ENCODE measurements around the gene S100A12.

Gene S100A12

DNA sequence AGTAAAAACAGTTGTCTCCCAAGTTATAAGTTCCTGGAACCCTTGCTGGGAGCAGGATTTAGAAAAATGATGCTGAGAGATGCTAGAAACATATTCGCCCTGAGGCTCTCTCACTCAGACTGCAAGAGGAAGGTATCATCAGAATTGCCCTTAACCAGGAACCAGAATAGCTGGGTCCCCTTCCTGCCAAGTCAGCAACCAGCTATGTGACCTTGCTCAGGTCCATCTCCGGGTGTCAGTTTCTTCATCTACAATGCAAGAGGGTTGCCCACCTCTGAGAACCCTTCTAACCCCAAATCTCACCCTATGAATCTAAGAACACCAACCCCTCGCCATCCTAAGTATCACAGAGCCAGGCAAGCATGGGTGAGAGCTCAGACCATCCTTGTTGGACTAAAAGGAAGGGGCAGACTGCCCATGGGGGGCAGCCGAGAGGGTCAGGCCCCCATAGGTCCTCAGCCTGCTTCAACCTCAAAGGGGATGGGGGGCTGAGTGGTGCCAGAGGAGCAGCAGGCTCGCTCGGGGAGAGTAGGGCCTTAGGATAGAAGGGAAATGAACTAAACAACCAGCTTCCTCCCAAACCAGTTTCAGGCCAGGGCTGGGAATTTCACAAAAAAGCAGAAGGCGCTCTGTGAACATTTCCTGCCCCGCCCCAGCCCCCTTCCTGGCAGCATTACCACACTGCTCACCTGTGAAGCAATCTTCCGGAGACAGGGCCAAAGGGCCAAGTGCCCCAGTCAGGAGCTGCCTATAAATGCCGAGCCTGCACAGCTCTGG is 18.2 kb downstream of the S100A12 start:
- no peak overlapping the region for H3K4me3 ChIP-seq (replicated peaks; ENCODE audit: low read depth, low read length)
- no peaks in the 10 kb centered on the region; the same call in none of the 2 replicates for H3K27me3 ChIP-seq (replicated peaks; ENCODE audit: control insufficient read depth, insufficient read depth, low read length)
- no peak for DNase-seq (ENCODE audit: extremely low read depth, insufficient read length)
- TF ChIP-seq, protein P1, sequence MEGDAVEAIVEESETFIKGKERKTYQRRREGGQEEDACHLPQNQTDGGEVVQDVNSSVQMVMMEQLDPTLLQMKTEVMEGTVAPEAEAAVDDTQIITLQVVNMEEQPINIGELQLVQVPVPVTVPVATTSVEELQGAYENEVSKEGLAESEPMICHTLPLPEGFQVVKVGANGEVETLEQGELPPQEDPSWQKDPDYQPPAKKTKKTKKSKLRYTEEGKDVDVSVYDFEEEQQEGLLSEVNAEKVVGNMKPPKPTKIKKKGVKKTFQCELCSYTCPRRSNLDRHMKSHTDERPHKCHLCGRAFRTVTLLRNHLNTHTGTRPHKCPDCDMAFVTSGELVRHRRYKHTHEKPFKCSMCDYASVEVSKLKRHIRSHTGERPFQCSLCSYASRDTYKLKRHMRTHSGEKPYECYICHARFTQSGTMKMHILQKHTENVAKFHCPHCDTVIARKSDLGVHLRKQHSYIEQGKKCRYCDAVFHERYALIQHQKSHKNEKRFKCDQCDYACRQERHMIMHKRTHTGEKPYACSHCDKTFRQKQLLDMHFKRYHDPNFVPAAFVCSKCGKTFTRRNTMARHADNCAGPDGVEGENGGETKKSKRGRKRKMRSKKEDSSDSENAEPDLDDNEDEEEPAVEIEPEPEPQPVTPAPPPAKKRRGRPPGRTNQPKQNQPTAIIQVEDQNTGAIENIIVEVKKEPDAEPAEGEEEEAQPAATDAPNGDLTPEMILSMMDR (IDR thresholded peaks at IDR 0.05; ENCODE audit: insufficient read depth, low read length, poor library complexity, severe bottlenecking), result no peak
- H3K36me3 ChIP-seq (ENCODE audit: control insufficient read depth, insufficient read depth, low read length), result no peaks in the 10 kb centered on the region

DNA sequence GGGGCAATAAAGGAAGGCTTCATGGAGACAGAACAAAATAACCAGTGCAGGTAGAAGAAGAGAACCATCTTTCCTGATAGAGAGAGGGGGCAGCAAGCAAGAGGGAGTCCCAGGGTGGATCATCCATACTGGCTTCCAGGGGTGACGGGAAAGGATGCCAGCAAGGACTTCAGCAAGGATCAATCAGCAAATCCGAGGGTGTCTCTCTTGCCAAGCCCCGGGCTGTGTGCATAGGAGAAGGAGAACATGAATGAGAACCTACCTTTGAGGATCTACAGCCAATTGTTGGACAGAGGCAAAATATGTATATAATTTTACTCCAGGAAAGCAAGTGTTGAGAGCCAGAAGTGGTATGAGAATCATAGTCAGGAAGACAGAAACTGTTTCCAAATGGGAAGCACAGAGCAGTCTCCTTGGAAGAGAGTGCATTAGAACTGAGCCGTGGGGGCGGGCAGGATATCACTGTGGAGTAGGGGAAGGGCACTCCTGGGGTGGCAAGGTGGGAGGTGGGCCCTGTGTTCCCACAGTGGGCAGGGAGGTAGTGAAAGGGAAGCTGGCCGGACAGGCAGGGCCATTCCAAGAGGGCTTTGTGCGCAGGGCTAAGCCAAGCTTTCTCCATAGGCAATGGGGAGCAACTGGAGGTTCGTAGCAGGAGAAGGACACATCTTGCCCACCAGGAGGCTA is 18.9 kb downstream of the S100A12 start:
- H3K36me3 ChIP-seq (ENCODE audit: control insufficient read depth, insufficient read depth, low read length), result no peaks in the 10 kb centered on the region
- H3K4me3 ChIP-seq (replicated peaks; ENCODE audit: low read depth, low read length), result no peak overlapping the region
- TF ChIP-seq, protein P1 (IDR thresholded peaks at IDR 0.05; ENCODE audit: insufficient read depth, low read length, poor library complexity, severe bottlenecking), result no peak
- no peak for DNase-seq (ENCODE audit: extremely low read depth, insufficient read length)
- no peaks in the 10 kb centered on the region; the same call in none of the 2 replicates for H3K27me3 ChIP-seq (replicated peaks; ENCODE audit: control insufficient read depth, insufficient read depth, low read length)

GRCh38 chr1:153355445-153356071 is 19.9 kb downstream of the S100A12 start:
- no peaks in the 10 kb centered on the region for H3K36me3 ChIP-seq (ENCODE audit: control insufficient read depth, insufficient read depth, low read length)
- TF ChIP-seq, protein P1 (IDR thresholded peaks at IDR 0.05; ENCODE audit: insufficient read depth, low read length, poor library complexity, severe bottlenecking), result peak; percentile 79
- no peak for DNase-seq (ENCODE audit: extremely low read depth, insufficient read length)
- no peak overlapping the region for H3K4me3 ChIP-seq (replicated peaks; ENCODE audit: low read depth, low read length)
- no peaks in the 10 kb centered on the region; the same call in none of the 2 replicates for H3K27me3 ChIP-seq (replicated peaks; ENCODE audit: control insufficient read depth, insufficient read depth, low read length)

GRCh38 chr1:153354515-153355193 is 20.8 kb downstream of the S100A12 start:
- Histone ChIP-seq H3K27me3 (replicated peaks; ENCODE audit: control insufficient read depth, insufficient read depth, low read length) (no peaks in the 10 kb centered on the region; the same call in none of the 2 replicates), H3K36me3 (ENCODE audit: control insufficient read depth, insufficient read depth, low read length) (no peaks in the 10 kb centered on the region), H3K4me3 (replicated peaks; ENCODE audit: low read depth, low read length) (no peak overlapping the region)
- TF ChIP-seq, protein P1 (IDR thresholded peaks at IDR 0.05; ENCODE audit: insufficient read depth, low read length, poor library complexity, severe bottlenecking), result no peak
- no peak for DNase-seq (ENCODE audit: extremely low read depth, insufficient read length)

GRCh38 chr1:153353226-153353947 is 22.0 kb downstream of the S100A12 start:
- Histone ChIP-seq H3K36me3 (ENCODE audit: control insufficient read depth, insufficient read depth, low read length) (no peaks in the 10 kb centered on the region), H3K27me3 (replicated peaks; ENCODE audit: control insufficient read depth, insufficient read depth, low read length) (no peaks in the 10 kb centered on the region; the same call in none of the 2 replicates), H3K4me3 (replicated peaks; ENCODE audit: low read depth, low read length) (no peak overlapping the region)
- DNase-seq (ENCODE audit: extremely low read depth, insufficient read length), result no peak
- TF ChIP-seq, protein P1 (IDR thresholded peaks at IDR 0.05; ENCODE audit: insufficient read depth, low read length, poor library complexity, severe bottlenecking), result peak; percentile 58
